ENCODE results near the gene YY1AP1. TPM values are rescaled to one million over a fixed set of nuclear protein-coding genes. Genes with fewer than 3 reads are reported as not detected.

Gene YY1AP1, protein sequence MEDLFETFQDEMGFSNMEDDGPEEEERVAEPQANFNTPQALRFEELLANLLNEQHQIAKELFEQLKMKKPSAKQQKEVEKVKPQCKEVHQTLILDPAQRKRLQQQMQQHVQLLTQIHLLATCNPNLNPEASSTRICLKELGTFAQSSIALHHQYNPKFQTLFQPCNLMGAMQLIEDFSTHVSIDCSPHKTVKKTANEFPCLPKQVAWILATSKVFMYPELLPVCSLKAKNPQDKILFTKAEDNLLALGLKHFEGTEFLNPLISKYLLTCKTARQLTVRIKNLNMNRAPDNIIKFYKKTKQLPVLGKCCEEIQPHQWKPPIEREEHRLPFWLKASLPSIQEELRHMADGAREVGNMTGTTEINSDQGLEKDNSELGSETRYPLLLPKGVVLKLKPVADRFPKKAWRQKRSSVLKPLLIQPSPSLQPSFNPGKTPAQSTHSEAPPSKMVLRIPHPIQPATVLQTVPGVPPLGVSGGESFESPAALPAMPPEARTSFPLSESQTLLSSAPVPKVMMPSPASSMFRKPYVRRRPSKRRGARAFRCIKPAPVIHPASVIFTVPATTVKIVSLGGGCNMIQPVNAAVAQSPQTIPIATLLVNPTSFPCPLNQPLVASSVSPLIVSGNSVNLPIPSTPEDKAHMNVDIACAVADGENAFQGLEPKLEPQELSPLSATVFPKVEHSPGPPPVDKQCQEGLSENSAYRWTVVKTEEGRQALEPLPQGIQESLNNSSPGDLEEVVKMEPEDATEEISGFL
- total RNA-seq (43.2 and 55.9 TPM in 2 replicates), polyA plus RNA-seq (27.6 and 35.4 TPM in 2 replicates)

- Histone ChIP-seq H3K4me3 (peak within 1 kb of the TSS; percentile 57), H4K20me1 (ENCODE audit: insufficient read depth, poor library complexity, severe bottlenecking) (peaks cover 33% of the 10 kb centered on the region), H3K27me3 (no peaks in the 10 kb centered on the region), H3K9me2 (replicated peaks; ENCODE audit: insufficient read depth) (no peaks in the 10 kb centered on the region), H3K79me2 (peaks cover 84% of the 10 kb centered on the region), H3K4me2 (peak within 1 kb of the TSS; percentile 91), H3K4me1 (ENCODE audit: insufficient read depth) (peaks cover 13% of the 10 kb centered on the region), H2AFZ (peak within 1 kb of the TSS; percentile 27), H3K27ac (peak within 1 kb of the TSS; percentile 98), H3K9me3 (ENCODE audit: low read depth) (no peaks in the 10 kb centered on the region), H3K36me3 (replicated peaks; ENCODE audit: insufficient read depth, low read depth) (no peaks in the 10 kb centered on the region)
- 1% methylated on average over 64 of the region's 81 CpGs for WGBS (ENCODE audit: low lambda C conversion rate, missing lambda C conversion rate)
- no peak for TF ChIP-seq EZH2phosphoT487 (IDR thresholded peaks at IDR 0.05; ENCODE audit: low read depth, severe bottlenecking, unreplicated experiment)
- TF ChIP-seq EZH2 (IDR thresholded peaks at IDR 0.05; ENCODE audit: borderline replicate concordance), result no peak
- no peak for TF ChIP-seq CTCF (IDR thresholded peaks at IDR 0.05; ENCODE audit: poor library complexity)
- peak; percentile 95 for DNase-seq (ENCODE audit: low spot score)
These were observed at the start of gene YY1AP1 for GRCh38 chr1:155688324-155689080. YY1AP1 (minus strand) TSS chr1:155688774; CDS start chr1:155680436, 8,338 bp downstream.

DNA sequence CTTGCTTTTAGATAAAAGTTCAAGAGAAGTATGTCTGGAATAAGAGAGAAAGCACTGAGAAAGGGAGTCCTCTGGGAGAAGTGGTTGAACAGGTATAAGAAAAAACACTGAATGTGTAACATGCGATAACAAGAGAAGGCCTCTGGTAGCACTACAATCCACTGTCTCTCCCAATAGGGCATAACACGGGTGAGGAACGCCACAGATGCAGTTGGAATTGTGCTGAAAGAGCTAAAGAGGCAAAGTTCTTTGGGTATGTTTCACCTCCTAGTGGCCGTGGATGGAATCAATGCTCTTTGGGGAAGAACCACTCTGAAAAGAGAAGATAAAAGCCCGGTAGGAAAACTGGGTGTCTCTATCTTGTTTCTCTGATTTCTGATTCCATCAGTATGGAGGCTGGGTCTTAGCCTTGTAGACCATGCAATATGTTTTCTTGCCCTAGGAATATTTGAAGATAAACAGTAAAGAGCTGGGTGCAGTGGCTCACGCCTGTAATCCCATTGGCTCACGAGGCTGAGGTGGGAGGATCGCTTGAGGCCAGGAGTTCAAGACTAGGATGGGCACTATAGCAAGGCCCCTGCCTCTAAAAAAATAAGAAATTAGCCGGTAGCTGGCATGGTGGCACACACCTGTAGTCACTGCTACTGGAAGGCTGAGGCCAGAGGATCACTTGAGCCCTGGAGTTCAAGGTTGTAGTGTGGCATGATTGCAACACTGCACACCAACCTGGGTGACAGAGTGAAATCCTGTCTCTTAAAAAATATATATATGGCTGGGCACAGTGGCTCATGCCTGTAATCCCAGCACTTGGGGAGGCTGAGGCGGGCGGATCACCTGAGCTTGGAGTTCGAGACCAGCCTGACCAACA, 40.7 kb upstream of the YY1AP1 start:
- Histone ChIP-seq H2AFZ (no peak overlapping the region), H3K79me2 (no peaks in the 10 kb centered on the region), H3K4me3 (no peak overlapping the region), H3K27me3 (no peaks in the 10 kb centered on the region), H3K9me3 (ENCODE audit: low read depth) (no peaks in the 10 kb centered on the region), H3K4me1 (ENCODE audit: insufficient read depth) (no peaks in the 10 kb centered on the region), H3K36me3 (replicated peaks; ENCODE audit: insufficient read depth, low read depth) (no peaks in the 10 kb centered on the region), H3K4me2 (no peak overlapping the region), H4K20me1 (ENCODE audit: insufficient read depth, poor library complexity, severe bottlenecking) (no peaks in the 10 kb centered on the region), H3K9me2 (replicated peaks; ENCODE audit: insufficient read depth) (no peaks in the 10 kb centered on the region), H3K27ac (no peak overlapping the region)
- WGBS (ENCODE audit: low lambda C conversion rate, missing lambda C conversion rate), result 68% methylated on average over 12 of the region's 12 CpGs
- no peak for TF ChIP-seq EZH2phosphoT487 (IDR thresholded peaks at IDR 0.05; ENCODE audit: low read depth, severe bottlenecking, unreplicated experiment)
- TF ChIP-seq CTCF (IDR thresholded peaks at IDR 0.05; ENCODE audit: poor library complexity), result peak; percentile 56
- peak; percentile 84 for DNase-seq (ENCODE audit: low spot score)

DNA sequence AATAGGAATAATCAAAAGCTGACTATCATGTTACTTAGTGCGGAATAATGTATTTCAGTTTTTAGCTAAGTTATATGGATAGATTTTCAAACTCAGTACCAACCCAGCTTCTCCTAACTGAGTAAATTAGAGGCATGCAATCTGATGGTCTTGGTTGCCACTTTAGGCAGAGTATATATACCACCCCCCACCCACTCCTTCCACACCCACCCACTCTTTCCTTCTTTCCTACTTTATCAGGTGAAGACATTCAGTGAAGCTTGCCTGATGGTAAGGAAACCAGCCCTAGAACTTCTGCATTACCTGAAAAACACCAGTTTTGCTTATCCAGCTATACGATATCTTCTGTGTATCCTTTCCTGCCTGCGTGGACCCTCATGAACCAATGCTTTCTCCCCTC, 36.6 kb upstream of the YY1AP1 start:
- no peak for TF ChIP-seq EZH2 (IDR thresholded peaks at IDR 0.05; ENCODE audit: borderline replicate concordance)
- TF ChIP-seq EZH2phosphoT487 (IDR thresholded peaks at IDR 0.05; ENCODE audit: low read depth, severe bottlenecking, unreplicated experiment), result no peak
- TF ChIP-seq CTCF (IDR thresholded peaks at IDR 0.05; ENCODE audit: poor library complexity), result no peak
- Histone ChIP-seq H3K36me3 (replicated peaks; ENCODE audit: insufficient read depth, low read depth) (no peaks in the 10 kb centered on the region), H2AFZ (no peak overlapping the region), H4K20me1 (ENCODE audit: insufficient read depth, poor library complexity, severe bottlenecking) (no peaks in the 10 kb centered on the region), H3K27ac (no peak overlapping the region), H3K9me2 (replicated peaks; ENCODE audit: insufficient read depth) (no peaks in the 10 kb centered on the region), H3K4me3 (no peak overlapping the region), H3K79me2 (no peaks in the 10 kb centered on the region), H3K4me2 (no peak overlapping the region), H3K9me3 (ENCODE audit: low read depth) (no peaks in the 10 kb centered on the region), H3K4me1 (ENCODE audit: insufficient read depth) (no peaks in the 10 kb centered on the region), H3K27me3 (no peaks in the 10 kb centered on the region)
- 97% methylated on average over 3 of the region's 3 CpGs for WGBS (ENCODE audit: low lambda C conversion rate, missing lambda C conversion rate)
- no peak for DNase-seq (ENCODE audit: low spot score)
